ENCODE data around the gene TBC1D9B. TPM values are rescaled to one million over a fixed set of nuclear protein-coding genes. Genes with fewer than 3 reads are reported as not detected.

TBC1D9B gene
- total and polyA plus RNA-seq, 9 of the 15 experiments (the other 6 are each of a cell fraction or from before 2014, with no cell fraction given): 2.9 to 59.1 (median 33.5) TPM

DNA sequence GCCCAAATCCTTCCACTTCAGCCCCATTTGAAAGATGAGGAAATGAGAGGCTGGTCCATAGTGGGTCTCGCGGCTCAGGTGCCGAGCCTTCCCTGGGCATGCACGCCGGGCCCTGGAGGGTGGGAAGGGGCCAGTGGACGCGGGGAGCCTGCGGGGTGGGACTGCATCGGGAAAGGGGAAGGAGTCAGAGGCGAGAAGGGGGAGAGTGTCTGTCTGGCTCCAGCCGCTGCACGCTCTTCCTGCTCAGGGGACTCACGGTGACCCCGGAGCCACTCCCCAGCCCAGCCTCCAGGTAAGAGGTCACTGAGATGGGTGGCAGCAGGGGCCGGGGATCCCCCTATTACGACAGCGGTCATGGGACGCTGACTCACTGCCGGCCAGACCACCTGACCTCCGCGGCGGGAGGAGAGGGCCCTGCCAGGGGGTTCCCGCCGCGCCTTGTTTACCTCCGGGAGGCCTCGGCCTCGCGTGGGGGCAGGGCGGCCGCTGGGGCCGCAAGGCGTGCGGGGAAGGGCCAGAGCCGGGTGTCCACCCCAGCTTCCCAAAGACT, 88.9 kb downstream of the TBC1D9B start (continued):
- TF ChIP-seq, protein P1, sequence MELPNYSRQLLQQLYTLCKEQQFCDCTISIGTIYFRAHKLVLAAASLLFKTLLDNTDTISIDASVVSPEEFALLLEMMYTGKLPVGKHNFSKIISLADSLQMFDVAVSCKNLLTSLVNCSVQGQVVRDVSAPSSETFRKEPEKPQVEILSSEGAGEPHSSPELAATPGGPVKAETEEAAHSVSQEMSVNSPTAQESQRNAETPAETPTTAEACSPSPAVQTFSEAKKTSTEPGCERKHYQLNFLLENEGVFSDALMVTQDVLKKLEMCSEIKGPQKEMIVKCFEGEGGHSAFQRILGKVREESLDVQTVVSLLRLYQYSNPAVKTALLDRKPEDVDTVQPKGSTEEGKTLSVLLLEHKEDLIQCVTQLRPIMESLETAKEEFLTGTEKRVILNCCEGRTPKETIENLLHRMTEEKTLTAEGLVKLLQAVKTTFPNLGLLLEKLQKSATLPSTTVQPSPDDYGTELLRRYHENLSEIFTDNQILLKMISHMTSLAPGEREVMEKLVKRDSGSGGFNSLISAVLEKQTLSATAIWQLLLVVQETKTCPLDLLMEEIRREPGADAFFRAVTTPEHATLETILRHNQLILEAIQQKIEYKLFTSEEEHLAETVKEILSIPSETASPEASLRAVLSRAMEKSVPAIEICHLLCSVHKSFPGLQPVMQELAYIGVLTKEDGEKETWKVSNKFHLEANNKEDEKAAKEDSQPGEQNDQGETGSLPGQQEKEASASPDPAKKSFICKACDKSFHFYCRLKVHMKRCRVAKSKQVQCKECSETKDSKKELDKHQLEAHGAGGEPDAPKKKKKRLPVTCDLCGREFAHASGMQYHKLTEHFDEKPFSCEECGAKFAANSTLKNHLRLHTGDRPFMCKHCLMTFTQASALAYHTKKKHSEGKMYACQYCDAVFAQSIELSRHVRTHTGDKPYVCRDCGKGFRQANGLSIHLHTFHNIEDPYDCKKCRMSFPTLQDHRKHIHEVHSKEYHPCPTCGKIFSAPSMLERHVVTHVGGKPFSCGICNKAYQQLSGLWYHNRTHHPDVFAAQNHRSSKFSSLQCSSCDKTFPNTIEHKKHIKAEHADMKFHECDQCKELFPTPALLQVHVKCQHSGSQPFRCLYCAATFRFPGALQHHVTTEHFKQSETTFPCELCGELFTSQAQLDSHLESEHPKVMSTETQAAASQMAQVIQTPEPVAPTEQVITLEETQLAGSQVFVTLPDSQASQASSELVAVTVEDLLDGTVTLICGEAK (IDR thresholded peaks at IDR 0.05): 0 out of 2 replicates have a peak, but pooled peaks have one; percentile 24
- TF ChIP-seq, protein P1 (CRISPR knock-in tag; IDR thresholded peaks at IDR 0.05): no peak
- TF ChIP-seq HNRNPUL1 (IDR thresholded peaks at IDR 0.05; ENCODE audit: low read length) (no peak), MTA3 (IDR thresholded peaks at IDR 0.05; ENCODE audit: borderline replicate concordance) (peak; percentile 90), CBX2 (IDR thresholded peaks at IDR 0.05; ENCODE audit: insufficient read depth, low read length, poor library complexity, severe bottlenecking) (no peak), HMG20B (CRISPR knock-in tag; IDR thresholded peaks at IDR 0.05) (no peak), TOE1 (IDR thresholded peaks at IDR 0.05; ENCODE audit: borderline replicate concordance) (peak; percentile 96), TOE1 (CRISPR knock-in tag; IDR thresholded peaks at IDR 0.05; ENCODE audit: borderline replicate concordance, low read depth) (no peak), SUPT5H (IDR thresholded peaks at IDR 0.05) (peak; percentile 42)
- TF ChIP-seq, protein P2, sequence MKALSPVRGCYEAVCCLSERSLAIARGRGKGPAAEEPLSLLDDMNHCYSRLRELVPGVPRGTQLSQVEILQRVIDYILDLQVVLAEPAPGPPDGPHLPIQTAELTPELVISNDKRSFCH (CRISPR knock-in tag; IDR thresholded peaks at IDR 0.05): no peak
- TF ChIP-seq, protein P2 (tag; IDR thresholded peaks at IDR 0.05): peak; percentile 21; the same call in 1 of the 2 replicates
- TF ChIP-seq, protein P3, sequence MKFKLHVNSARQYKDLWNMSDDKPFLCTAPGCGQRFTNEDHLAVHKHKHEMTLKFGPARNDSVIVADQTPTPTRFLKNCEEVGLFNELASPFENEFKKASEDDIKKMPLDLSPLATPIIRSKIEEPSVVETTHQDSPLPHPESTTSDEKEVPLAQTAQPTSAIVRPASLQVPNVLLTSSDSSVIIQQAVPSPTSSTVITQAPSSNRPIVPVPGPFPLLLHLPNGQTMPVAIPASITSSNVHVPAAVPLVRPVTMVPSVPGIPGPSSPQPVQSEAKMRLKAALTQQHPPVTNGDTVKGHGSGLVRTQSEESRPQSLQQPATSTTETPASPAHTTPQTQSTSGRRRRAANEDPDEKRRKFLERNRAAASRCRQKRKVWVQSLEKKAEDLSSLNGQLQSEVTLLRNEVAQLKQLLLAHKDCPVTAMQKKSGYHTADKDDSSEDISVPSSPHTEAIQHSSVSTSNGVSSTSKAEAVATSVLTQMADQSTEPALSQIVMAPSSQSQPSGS (CRISPR knock-in tag; IDR thresholded peaks at IDR 0.05): no peak
- TF ChIP-seq, protein P4, sequence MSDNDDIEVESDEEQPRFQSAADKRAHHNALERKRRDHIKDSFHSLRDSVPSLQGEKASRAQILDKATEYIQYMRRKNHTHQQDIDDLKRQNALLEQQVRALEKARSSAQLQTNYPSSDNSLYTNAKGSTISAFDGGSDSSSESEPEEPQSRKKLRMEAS (CRISPR knock-in tag; IDR thresholded peaks at IDR 0.05): 0 out of 2 replicates have a peak, but pooled peaks have one; percentile 13
- TF ChIP-seq, protein P5, sequence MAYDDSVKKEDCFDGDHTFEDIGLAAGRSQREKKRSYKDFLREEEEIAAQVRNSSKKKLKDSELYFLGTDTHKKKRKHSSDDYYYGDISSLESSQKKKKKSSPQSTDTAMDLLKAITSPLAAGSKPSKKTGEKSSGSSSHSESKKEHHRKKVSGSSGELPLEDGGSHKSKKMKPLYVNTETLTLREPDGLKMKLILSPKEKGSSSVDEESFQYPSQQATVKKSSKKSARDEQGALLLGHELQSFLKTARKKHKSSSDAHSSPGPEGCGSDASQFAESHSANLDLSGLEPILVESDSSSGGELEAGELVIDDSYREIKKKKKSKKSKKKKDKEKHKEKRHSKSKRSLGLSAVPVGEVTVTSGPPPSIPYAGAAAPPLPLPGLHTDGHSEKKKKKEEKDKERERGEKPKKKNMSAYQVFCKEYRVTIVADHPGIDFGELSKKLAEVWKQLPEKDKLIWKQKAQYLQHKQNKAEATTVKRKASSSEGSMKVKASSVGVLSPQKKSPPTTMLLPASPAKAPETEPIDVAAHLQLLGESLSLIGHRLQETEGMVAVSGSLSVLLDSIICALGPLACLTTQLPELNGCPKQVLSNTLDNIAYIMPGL (CRISPR knock-in tag; IDR thresholded peaks at IDR 0.05): no peak

Data from K562 (cell line).